Fibroblast of skin of back (primary cell): ENCODE results near the gene ACKR2.
"Not testable (repeated sequence)": the region's sequence is repeated elsewhere in the genome, so short reads cannot be mapped to it uniquely, and the experiment has no call there.

Experiments
- DNase-seq: peaks from one replicate; pipeline ENCODE4 v3.0.0-alpha.2; 2013

ACKR2 gene

GRCh38 chr3:42864321-42864950 lies 55.2 kb downstream of the ACKR2 start:
- DNase-seq = no peak

- no peak for DNase-seq
Observed at GRCh38 chr3:42865256-42865655, 56.0 kb downstream of the ACKR2 start.

- DNase-seq = no peak
Observed at GRCh38 chr3:42867138-42867537, 57.9 kb downstream of the ACKR2 start.

- DNase-seq = no peak
Observed at GRCh38 chr3:42868841-42869240, 59.6 kb downstream of the ACKR2 start.

- no peak for DNase-seq
Observed at GRCh38 chr3:42871592-42872196, 62.4 kb downstream of the ACKR2 start.

GRCh38 chr3:42872718-42873117 lies 63.5 kb downstream of the ACKR2 start:
- no peak for DNase-seq

GRCh38 chr3:42873221-42873982 lies 64.2 kb downstream of the ACKR2 start:
- no peak for DNase-seq

- DNase-seq = no peak
Observed at GRCh38 chr3:42874749-42875148, 65.5 kb downstream of the ACKR2 start.

GRCh38 chr3:42875325-42876151 lies 66.3 kb downstream of the ACKR2 start, which contains the start of gene CYP8B1:
Gene CYP8B1, minus strand, starts transcription at chr3:42875879. Its CDS starts 63 bp downstream, at chr3:42875816.
- DNase-seq = no peak

- no peak for DNase-seq
Observed at GRCh38 chr3:42876401-42876800, 67.2 kb downstream of the ACKR2 start.

- DNase-seq = no peak
Observed at GRCh38 chr3:42876940-42877720, 67.9 kb downstream of the ACKR2 start.

- DNase-seq = no peak
Observed at GRCh38 chr3:42877881-42878280, 68.6 kb downstream of the ACKR2 start.

- no peak for DNase-seq
Observed at GRCh38 chr3:42880183-42880582, 70.9 kb downstream of the ACKR2 start.

- peak; percentile 83 for DNase-seq
Observed at GRCh38 chr3:42880601-42881451, 71.6 kb downstream of the ACKR2 start.

GRCh38 chr3:42883251-42883930 lies 74.1 kb downstream of the ACKR2 start:
- DNase-seq = not testable (repeated sequence)

- DNase-seq = no peak
Observed at GRCh38 chr3:42884324-42884723, 75.1 kb downstream of the ACKR2 start.

- no peak for DNase-seq
Observed at GRCh38 chr3:42886294-42886822, 77.1 kb downstream of the ACKR2 start.

GRCh38 chr3:42887084-42887483 lies 77.8 kb downstream of the ACKR2 start:
- DNase-seq = no peak

GRCh38 chr3:42891042-42891441 lies 81.8 kb downstream of the ACKR2 start:
- DNase-seq = peak; percentile 15

- no peak for DNase-seq
Observed at GRCh38 chr3:42892169-42892568, 82.9 kb downstream of the ACKR2 start.
